ENCODE results near the gene POLDIP2. TPM values are rescaled to one million over a fixed set of nuclear protein-coding genes. Genes with fewer than 3 reads are reported as not detected.

POLDIP2 gene
- total RNA-seq, 2 experiments from 2014 or later = 74.6 to 76.5 TPM

- Mint-ChIP-seq H3K27ac (no peak overlapping the region), H3K9me3 (no peaks in the 10 kb centered on the region), H3K27me3 (ENCODE audit: low read depth) (no peaks in the 10 kb centered on the region), H3K36me3 (ENCODE audit: low read depth) (no peaks in the 10 kb centered on the region), H3K4me1 (ENCODE audit: low read depth) (peaks cover 4% of the 10 kb centered on the region), H3K4me3 (no peak overlapping the region)
- DNase-seq = no peak
- intact Hi-C loops (cut with micrococcal nuclease) = no loop called here
- CTCF ChIA-PET = no interaction called here
Measured at GRCh38 chr17:28397687-28398279, 40.5 kb upstream of the POLDIP2 start.

GRCh38 chr17:28397275-28397674 lies 39.9 kb upstream of the POLDIP2 start:
- CTCF ChIA-PET = interaction anchor here (0.5 kb wide), 1 partner anchor 19 kb away, joined by 3 read pairs; no protein-coding TSS in a partner anchor
- Mint-ChIP-seq H3K9me3 (no peaks in the 10 kb centered on the region), H3K4me1 (ENCODE audit: low read depth) (peaks cover 4% of the 10 kb centered on the region), H3K27me3 (ENCODE audit: low read depth) (no peaks in the 10 kb centered on the region), H3K4me3 (no peak overlapping the region), H3K27ac (no peak overlapping the region), H3K36me3 (ENCODE audit: low read depth) (no peaks in the 10 kb centered on the region)
- intact Hi-C loops (cut with micrococcal nuclease) = no loop called here
- DNase-seq = no peak

GRCh38 chr17:28396635-28397239 lies 39.4 kb upstream of the POLDIP2 start:
- CTCF ChIA-PET = interaction anchor here (0.5 to 1.1 kb wide), 2 partner anchors 19 to 145 kb away, joined by 3 read pairs; no protein-coding TSS in a partner anchor
- Mint-ChIP-seq H3K4me1 (ENCODE audit: low read depth) (no peaks in the 10 kb centered on the region), H3K36me3 (ENCODE audit: low read depth) (no peaks in the 10 kb centered on the region), H3K4me3 (no peak overlapping the region), H3K27ac (no peak overlapping the region), H3K27me3 (ENCODE audit: low read depth) (no peaks in the 10 kb centered on the region), H3K9me3 (no peaks in the 10 kb centered on the region)
- intact Hi-C loops (cut with micrococcal nuclease) = no loop called here
- DNase-seq = no peak

GRCh38 chr17:28395968-28396367 lies 38.6 kb upstream of the POLDIP2 start:
- Mint-ChIP-seq H3K27ac (no peak overlapping the region), H3K36me3 (ENCODE audit: low read depth) (peaks cover 2% of the 10 kb centered on the region), H3K9me3 (no peaks in the 10 kb centered on the region), H3K27me3 (ENCODE audit: low read depth) (no peaks in the 10 kb centered on the region), H3K4me3 (no peak overlapping the region), H3K4me1 (ENCODE audit: low read depth) (no peaks in the 10 kb centered on the region)
- intact Hi-C loops (cut with micrococcal nuclease) = no loop called here
- CTCF ChIA-PET = interaction anchor here (1.1 kb wide), 1 partner anchor 144 kb away, joined by 3 read pairs; no protein-coding TSS in a partner anchor
- no peak for DNase-seq

GRCh38 chr17:28395426-28395825 lies 38.1 kb upstream of the POLDIP2 start:
- CTCF ChIA-PET = interaction anchor here (0.6 kb wide), 1 partner anchor 22 kb away, joined by 3 read pairs; no protein-coding TSS in a partner anchor
- intact Hi-C loops (cut with micrococcal nuclease) = no loop called here
- Mint-ChIP-seq H3K27me3 (ENCODE audit: low read depth) (no peaks in the 10 kb centered on the region), H3K4me1 (ENCODE audit: low read depth) (no peaks in the 10 kb centered on the region), H3K36me3 (ENCODE audit: low read depth) (peaks cover 4% of the 10 kb centered on the region), H3K27ac (no peak overlapping the region), H3K9me3 (no peaks in the 10 kb centered on the region), H3K4me3 (no peak overlapping the region)
- DNase-seq = no peak

GRCh38 chr17:28394337-28395116 lies 37.2 kb upstream of the POLDIP2 start:
- peaks cover 10% of the 10 kb centered on the region for H3K36me3 Mint-ChIP-seq (ENCODE audit: low read depth)
- no peaks in the 10 kb centered on the region for H3K9me3 Mint-ChIP-seq
- H3K27me3 Mint-ChIP-seq (ENCODE audit: low read depth) = no peaks in the 10 kb centered on the region
- no peak overlapping the region for H3K4me3 Mint-ChIP-seq
- CTCF ChIA-PET = interaction anchor here (0.6 kb wide), 1 partner anchor 23 kb away, joined by 3 read pairs; no protein-coding TSS in a partner anchor
- no peak overlapping the region for H3K27ac Mint-ChIP-seq
- intact Hi-C loops (cut with micrococcal nuclease) = no loop called here
- H3K4me1 Mint-ChIP-seq (ENCODE audit: low read depth) = no peaks in the 10 kb centered on the region
- DNase-seq = no peak

GRCh38 chr17:28392491-28392890 lies 35.2 kb upstream of the POLDIP2 start:
- DNase-seq = no peak
- no peak overlapping the region for H3K27ac Mint-ChIP-seq
- no peaks in the 10 kb centered on the region for H3K27me3 Mint-ChIP-seq (ENCODE audit: low read depth)
- H3K9me3 Mint-ChIP-seq = no peaks in the 10 kb centered on the region
- H3K4me3 Mint-ChIP-seq = no peak overlapping the region
- CTCF ChIA-PET = no interaction called here
- intact Hi-C loops (cut with micrococcal nuclease) = no loop called here
- peaks cover 16% of the 10 kb centered on the region for H3K36me3 Mint-ChIP-seq (ENCODE audit: low read depth)
- H3K4me1 Mint-ChIP-seq (ENCODE audit: low read depth) = no peaks in the 10 kb centered on the region

GRCh38 chr17:28391401-28391800 lies 34.1 kb upstream of the POLDIP2 start:
- Mint-ChIP-seq H3K9me3 (no peaks in the 10 kb centered on the region), H3K27me3 (ENCODE audit: low read depth) (no peaks in the 10 kb centered on the region), H3K4me3 (no peak overlapping the region), H3K27ac (no peak overlapping the region), H3K36me3 (ENCODE audit: low read depth) (peaks cover 16% of the 10 kb centered on the region), H3K4me1 (ENCODE audit: low read depth) (no peaks in the 10 kb centered on the region)
- CTCF ChIA-PET = interaction anchor here (0.6 to 1.3 kb wide), 4 partner anchors 8 to 25 kb away, joined by 3 to 4 read pairs (median 3); no protein-coding TSS in a partner anchor
- DNase-seq = no peak
- intact Hi-C loops (cut with micrococcal nuclease) = no loop called here

- CTCF ChIA-PET = interaction anchor here (1.1 to 1.3 kb wide), 2 partner anchors 10 to 26 kb away, joined by 3 read pairs; no protein-coding TSS in a partner anchor
- no peaks in the 10 kb centered on the region for H3K27me3 Mint-ChIP-seq (ENCODE audit: low read depth)
- H3K4me3 Mint-ChIP-seq = no peak overlapping the region
- no peaks in the 10 kb centered on the region for H3K4me1 Mint-ChIP-seq (ENCODE audit: low read depth)
- H3K36me3 Mint-ChIP-seq (ENCODE audit: low read depth) = peaks cover 16% of the 10 kb centered on the region
- no peaks in the 10 kb centered on the region for H3K9me3 Mint-ChIP-seq
- intact Hi-C loops (cut with micrococcal nuclease) = no loop called here
- H3K27ac Mint-ChIP-seq = no peak overlapping the region
- DNase-seq = no peak
Measured at GRCh38 chr17:28390984-28391383, 33.7 kb upstream of the POLDIP2 start.

- Mint-ChIP-seq H3K36me3 (ENCODE audit: low read depth) (peaks cover 16% of the 10 kb centered on the region), H3K27ac (no peak overlapping the region), H3K27me3 (ENCODE audit: low read depth) (no peaks in the 10 kb centered on the region), H3K4me1 (ENCODE audit: low read depth) (no peaks in the 10 kb centered on the region), H3K4me3 (no peak overlapping the region), H3K9me3 (no peaks in the 10 kb centered on the region)
- CTCF ChIA-PET = interaction anchor here (1.1 kb wide), 1 partner anchor 26 kb away, joined by 3 read pairs; no protein-coding TSS in a partner anchor
- intact Hi-C loops (cut with micrococcal nuclease) = no loop called here
- DNase-seq = no peak
Measured at GRCh38 chr17:28390563-28390962, 33.2 kb upstream of the POLDIP2 start.

- Mint-ChIP-seq H3K9me3 (no peaks in the 10 kb centered on the region), H3K27ac (no peak overlapping the region), H3K27me3 (ENCODE audit: low read depth) (no peaks in the 10 kb centered on the region), H3K4me1 (ENCODE audit: low read depth) (peaks cover 4% of the 10 kb centered on the region), H3K4me3 (no peak overlapping the region), H3K36me3 (ENCODE audit: low read depth) (peaks cover 17% of the 10 kb centered on the region)
- intact Hi-C loops (cut with micrococcal nuclease) = no loop called here
- no peak for DNase-seq
- CTCF ChIA-PET = no interaction called here
Measured at GRCh38 chr17:28390141-28390540, 32.8 kb upstream of the POLDIP2 start.

GRCh38 chr17:28388106-28388505 lies 30.8 kb upstream of the POLDIP2 start:
- DNase-seq = no peak
- no peaks in the 10 kb centered on the region for H3K9me3 Mint-ChIP-seq
- peaks cover 15% of the 10 kb centered on the region for H3K4me1 Mint-ChIP-seq (ENCODE audit: low read depth)
- no peak overlapping the region for H3K4me3 Mint-ChIP-seq
- H3K27ac Mint-ChIP-seq = no peak overlapping the region
- peaks cover 4% of the 10 kb centered on the region for H3K27me3 Mint-ChIP-seq (ENCODE audit: low read depth)
- H3K36me3 Mint-ChIP-seq (ENCODE audit: low read depth) = peaks cover 23% of the 10 kb centered on the region
- CTCF ChIA-PET = interaction anchor here (1.3 kb wide), 1 partner anchor 18 kb away, joined by 3 read pairs; the partner anchor contains the start of gene SLC46A1
- intact Hi-C loops (cut with micrococcal nuclease) = no loop called here
